A673 (cell line): Measurements from ENCODE around the gene DAPK2. TPM values are rescaled to one million over a fixed set of nuclear protein-coding genes. Genes with fewer than 3 reads are reported as not detected.

ENCODE experiments used
- BruUV-seq: library from RNA; stranded (reverse); fragments of 400-500 nt; replicated peaks from 2 replicates; lab custom pipeline; 2021; lab: Mats Ljungman, UMichigan
- CTCF ChIA-PET: fragments of 300-600 bp; sonication (Branson Sonifier 250); formaldehyde crosslinking; loops from one replicate; lab custom pipeline; 2022; ENCODE audit warnings: antibody characterized with exemption; lab: Charles Lee
- POLR2A ChIA-PET: fragments of 300-600 bp; sonication (Branson Sonifier 250); formaldehyde crosslinking; loops from one replicate; lab custom pipeline; 2022; ENCODE audit warnings: antibody characterized with exemption; ENCODE audit not compliant: low non-redundant PET; lab: Charles Lee
- DNase-seq: peaks from one replicate; pipeline ENCODE4 v3.0.0-alpha.2; 2015; ENCODE audit warnings: low spot score
- H3K27ac ChIP-seq: fragments of 200-600 bp; sonication (generic); 2 replicates; pipeline ENCODE4 v1.5.1; 2016; ENCODE audit warnings: mixed run types, low read depth, mild to moderate bottlenecking, mixed read lengths, antibody characterized with exemption, low read length; ENCODE audit not compliant: poor library complexity, severe bottlenecking
- H3K27me3 ChIP-seq: fragments of 200-600 bp; sonication (generic); replicated peaks from 2 replicates; pipeline ENCODE4 v1.6.1; 2017; ENCODE audit warnings: mixed run types, low read depth, mild to moderate bottlenecking, mixed read lengths, antibody characterized with exemption, low read length; ENCODE audit not compliant: insufficient read depth, poor library complexity
- H3K36me3 ChIP-seq: fragments of 200-600 bp; sonication (generic); 2 replicates; pipeline ENCODE4 v1.6.1; 2016; ENCODE audit warnings: mixed run types, mild to moderate bottlenecking, mixed read lengths, antibody characterized with exemption, low read length; ENCODE audit not compliant: insufficient read depth, poor library complexity, severe bottlenecking
- H3K4me1 ChIP-seq: fragments of 200-600 bp; sonication (generic); 2 replicates; pipeline ENCODE4 v1.6.1; 2017; ENCODE audit warnings: mixed run types, mild to moderate bottlenecking, mixed read lengths, antibody characterized with exemption, low read length; ENCODE audit not compliant: insufficient read depth, poor library complexity, severe bottlenecking
- H3K4me3 ChIP-seq: fragments of 200-600 bp; sonication (generic); 2 replicates; pipeline ENCODE4 v1.5.1; 2016; ENCODE audit warnings: low read depth, mixed run types, mild to moderate bottlenecking, mixed read lengths, low read length; ENCODE audit not compliant: poor library complexity, severe bottlenecking
- H3K9me3 ChIP-seq: fragments of 200-600 bp; sonication (generic); 2 replicates; pipeline ENCODE4 v1.6.1; 2016; ENCODE audit warnings: mixed run types, low read depth, mild to moderate bottlenecking, mixed read lengths, antibody characterized with exemption, low read length; ENCODE audit not compliant: poor library complexity, severe bottlenecking
- EZH2 ChIP-seq: fragments of 200-600 bp; sonication (generic); IDR thresholded peaks from 2 replicates; pipeline ENCODE4 v1.6.1; 2017; ENCODE audit warnings: borderline replicate concordance, low read depth, mild to moderate bottlenecking, mixed read lengths, antibody characterized with exemption, low read length; ENCODE audit not compliant: poor library complexity, severe bottlenecking
- intact Hi-C: fragments of 100-400 bp; cut with micrococcal nuclease; formaldehyde crosslinking; loops from one replicate; pipeline ENCODE4 v1.10.0; 2022; ENCODE audit not compliant: unreplicated experiment
- total RNA-seq: library from RNA; stranded (reverse); gene quantifications from 2 replicates; pipeline ENCODE4 v1.2.3, GENCODE V29; 2021
- TF ChIP-seq, protein P1 (sequence below): fragments of 300-800, 200-600 bp; sonication (generic); conservative IDR thresholded peaks from 2 replicates; pipeline ENCODE4 v1.5.1; 2017; ENCODE audit warnings: low read depth, mild to moderate bottlenecking, antibody characterized with exemption, low read length, moderate library complexity, mixed read lengths

Gene DAPK2
- total RNA-seq, 1 experiment from 2014 or later, result 19.2 TPM

DNA sequence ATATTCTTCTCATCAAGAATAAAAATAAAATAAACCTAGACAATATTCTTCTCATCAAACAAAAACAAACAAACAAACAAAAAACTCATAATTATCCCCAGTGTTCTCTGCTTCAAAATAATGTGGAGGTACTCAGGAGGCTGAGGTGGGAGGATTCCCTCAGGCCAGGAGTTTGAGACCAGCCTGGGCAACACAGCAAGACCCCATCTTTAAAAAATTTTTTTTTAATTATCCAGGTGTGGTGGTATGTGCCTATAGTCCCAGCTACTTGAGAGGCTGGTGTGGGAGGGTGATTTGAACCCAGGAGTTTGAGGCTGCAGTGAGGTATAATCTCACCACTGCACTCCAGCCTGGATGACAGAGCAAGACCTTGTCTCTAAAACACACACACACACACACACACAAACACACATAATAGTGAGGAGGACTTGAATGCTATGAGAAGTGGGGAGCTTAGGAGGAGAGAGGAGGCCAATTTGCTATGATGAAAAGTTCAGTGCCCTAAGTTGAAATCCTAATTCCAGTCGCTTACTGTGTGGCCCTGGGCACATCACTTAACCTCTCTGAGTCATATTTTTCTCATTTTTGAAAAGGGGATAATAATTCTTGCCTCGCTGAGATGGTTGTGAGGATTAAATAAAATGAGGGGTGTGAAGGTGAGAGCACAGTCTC lies 176.8 kb downstream of the DAPK2 start:
- POLR2A ChIA-PET, result no interaction called here
- no peak for DNase-seq
- BruUV-seq, result no TSS peak
- Histone ChIP-seq H3K27me3 (no peaks in the 10 kb centered on the region), H3K27ac (no peak overlapping the region), H3K9me3 (no peaks in the 10 kb centered on the region), H3K4me3 (no peak overlapping the region), H3K4me1 (no peaks in the 10 kb centered on the region), H3K36me3 (no peaks in the 10 kb centered on the region)
- intact Hi-C loops, result no loop called here
- CTCF ChIA-PET, result no interaction called here
- no peak for TF ChIP-seq EZH2
- TF ChIP-seq, protein P1, sequence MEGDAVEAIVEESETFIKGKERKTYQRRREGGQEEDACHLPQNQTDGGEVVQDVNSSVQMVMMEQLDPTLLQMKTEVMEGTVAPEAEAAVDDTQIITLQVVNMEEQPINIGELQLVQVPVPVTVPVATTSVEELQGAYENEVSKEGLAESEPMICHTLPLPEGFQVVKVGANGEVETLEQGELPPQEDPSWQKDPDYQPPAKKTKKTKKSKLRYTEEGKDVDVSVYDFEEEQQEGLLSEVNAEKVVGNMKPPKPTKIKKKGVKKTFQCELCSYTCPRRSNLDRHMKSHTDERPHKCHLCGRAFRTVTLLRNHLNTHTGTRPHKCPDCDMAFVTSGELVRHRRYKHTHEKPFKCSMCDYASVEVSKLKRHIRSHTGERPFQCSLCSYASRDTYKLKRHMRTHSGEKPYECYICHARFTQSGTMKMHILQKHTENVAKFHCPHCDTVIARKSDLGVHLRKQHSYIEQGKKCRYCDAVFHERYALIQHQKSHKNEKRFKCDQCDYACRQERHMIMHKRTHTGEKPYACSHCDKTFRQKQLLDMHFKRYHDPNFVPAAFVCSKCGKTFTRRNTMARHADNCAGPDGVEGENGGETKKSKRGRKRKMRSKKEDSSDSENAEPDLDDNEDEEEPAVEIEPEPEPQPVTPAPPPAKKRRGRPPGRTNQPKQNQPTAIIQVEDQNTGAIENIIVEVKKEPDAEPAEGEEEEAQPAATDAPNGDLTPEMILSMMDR, result no peak

- Histone ChIP-seq H3K36me3 (no peaks in the 10 kb centered on the region), H3K27ac (no peak overlapping the region), H3K4me1 (no peaks in the 10 kb centered on the region), H3K9me3 (no peaks in the 10 kb centered on the region), H3K4me3 (no peak overlapping the region), H3K27me3 (no peaks in the 10 kb centered on the region)
- no TSS peak for BruUV-seq
- POLR2A ChIA-PET, result no interaction called here
- intact Hi-C loops, result no loop called here
- no peak for DNase-seq
- no peak for TF ChIP-seq EZH2
- TF ChIP-seq, protein P1, result no peak
- CTCF ChIA-PET, result no interaction called here
Observed at GRCh38 chr15:63864186-63864585, 182.1 kb downstream of the DAPK2 start.

DNA sequence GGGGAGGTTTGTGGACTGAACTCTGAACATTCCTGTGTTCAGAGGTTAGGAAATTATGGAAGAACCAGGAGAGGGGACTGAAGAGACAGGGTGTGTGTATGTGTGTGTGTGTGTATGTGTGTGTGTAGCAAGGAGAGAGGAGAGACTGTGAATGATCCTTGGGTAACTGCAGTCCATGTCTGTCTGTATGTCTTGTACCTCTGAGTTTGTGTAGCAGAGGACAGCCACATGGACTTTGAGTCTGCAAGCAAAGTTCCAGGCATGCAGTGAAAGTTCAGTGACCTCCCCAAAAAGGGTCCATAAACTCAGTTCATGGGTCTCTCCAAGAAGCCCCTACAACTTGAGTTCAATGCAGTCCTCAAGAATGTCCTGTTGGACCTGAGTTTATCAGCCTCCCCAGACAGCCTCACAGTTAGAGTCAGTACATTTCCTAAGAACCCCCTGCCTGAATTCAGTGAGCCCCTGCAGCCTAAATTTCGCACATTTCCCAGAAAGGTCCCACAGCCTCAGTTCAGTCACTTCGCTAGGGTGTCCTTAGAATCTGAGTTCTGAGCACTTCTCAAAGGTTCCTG lies 184.3 kb downstream of the DAPK2 start:
- no peaks in the 10 kb centered on the region for H3K4me1 ChIP-seq
- TF ChIP-seq EZH2, result no peak
- TF ChIP-seq, protein P1, result no peak

More for the DNA sequence above, 184.3 kb downstream of the DAPK2 start:
- H3K4me3 ChIP-seq, result no peak overlapping the region
- intact Hi-C loops, result no loop called here
- no peak for DNase-seq
- H3K36me3 ChIP-seq, result no peaks in the 10 kb centered on the region
- no peak overlapping the region for H3K27ac ChIP-seq
- no peaks in the 10 kb centered on the region for H3K27me3 ChIP-seq
- H3K9me3 ChIP-seq, result no peaks in the 10 kb centered on the region
- POLR2A ChIA-PET, result no interaction called here
- CTCF ChIA-PET, result no interaction called here
- BruUV-seq, result no TSS peak
